ENCODE measurements around the gene WDR45.
"Not testable (repeated sequence)": the region's sequence is repeated elsewhere in the genome, so short reads cannot be mapped to it uniquely, and the experiment has no call there.

DNA sequence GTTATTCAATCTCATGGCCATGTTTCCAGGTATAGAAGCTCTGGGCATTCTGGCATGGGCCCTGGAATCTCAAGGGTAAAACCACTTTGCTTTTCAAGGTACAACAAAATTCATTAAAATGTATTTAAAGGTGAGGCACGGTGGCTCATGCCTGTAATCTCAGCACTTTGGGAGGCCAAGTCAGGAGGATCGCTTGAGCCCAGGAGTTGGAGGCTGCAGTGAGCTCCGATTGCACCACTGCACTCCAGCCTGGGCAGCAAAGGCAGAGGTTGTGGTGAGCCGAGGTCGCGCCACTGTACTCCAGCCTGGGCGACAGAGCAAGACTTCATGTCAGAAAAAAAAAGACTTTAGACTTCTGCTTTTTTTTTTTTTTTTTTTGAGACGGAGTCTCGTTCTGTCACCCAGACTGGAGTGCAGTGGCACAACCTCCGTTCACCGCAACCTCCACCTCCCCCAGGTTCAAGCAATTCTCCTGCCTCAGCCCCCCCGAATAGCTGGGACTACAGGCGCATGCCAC is 48.1 kb upstream of the WDR45 start:
- not testable (repeated sequence) for TF ChIP-seq ZNF776 (tag by site-specific recombination; IDR thresholded peaks at IDR 0.05; ENCODE audit: borderline replicate concordance); YY2 (tag by site-specific recombination; IDR thresholded peaks at IDR 0.05); ZNF138 (tag by site-specific recombination; IDR thresholded peaks at IDR 0.05; ENCODE audit: borderline replicate concordance); ZNF324 (tag by site-specific recombination; IDR thresholded peaks at IDR 0.05); ZFP3 (tag by site-specific recombination; IDR thresholded peaks at IDR 0.05; ENCODE audit: low read depth); ZNF175 (tag by site-specific recombination; IDR thresholded peaks at IDR 0.05); ZNF792 (tag by site-specific recombination; IDR thresholded peaks at IDR 0.05); ZNF133 (tag by site-specific recombination; IDR thresholded peaks at IDR 0.05); ZNF24 (tag by site-specific recombination; IDR thresholded peaks at IDR 0.05)
- TF ChIP-seq, protein P1, sequence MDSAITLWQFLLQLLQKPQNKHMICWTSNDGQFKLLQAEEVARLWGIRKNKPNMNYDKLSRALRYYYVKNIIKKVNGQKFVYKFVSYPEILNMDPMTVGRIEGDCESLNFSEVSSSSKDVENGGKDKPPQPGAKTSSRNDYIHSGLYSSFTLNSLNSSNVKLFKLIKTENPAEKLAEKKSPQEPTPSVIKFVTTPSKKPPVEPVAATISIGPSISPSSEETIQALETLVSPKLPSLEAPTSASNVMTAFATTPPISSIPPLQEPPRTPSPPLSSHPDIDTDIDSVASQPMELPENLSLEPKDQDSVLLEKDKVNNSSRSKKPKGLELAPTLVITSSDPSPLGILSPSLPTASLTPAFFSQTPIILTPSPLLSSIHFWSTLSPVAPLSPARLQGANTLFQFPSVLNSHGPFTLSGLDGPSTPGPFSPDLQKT (IDR thresholded peaks at IDR 0.05; ENCODE audit: borderline replicate concordance, low read depth, low read length): not testable (repeated sequence)
- TF ChIP-seq, protein P2, sequence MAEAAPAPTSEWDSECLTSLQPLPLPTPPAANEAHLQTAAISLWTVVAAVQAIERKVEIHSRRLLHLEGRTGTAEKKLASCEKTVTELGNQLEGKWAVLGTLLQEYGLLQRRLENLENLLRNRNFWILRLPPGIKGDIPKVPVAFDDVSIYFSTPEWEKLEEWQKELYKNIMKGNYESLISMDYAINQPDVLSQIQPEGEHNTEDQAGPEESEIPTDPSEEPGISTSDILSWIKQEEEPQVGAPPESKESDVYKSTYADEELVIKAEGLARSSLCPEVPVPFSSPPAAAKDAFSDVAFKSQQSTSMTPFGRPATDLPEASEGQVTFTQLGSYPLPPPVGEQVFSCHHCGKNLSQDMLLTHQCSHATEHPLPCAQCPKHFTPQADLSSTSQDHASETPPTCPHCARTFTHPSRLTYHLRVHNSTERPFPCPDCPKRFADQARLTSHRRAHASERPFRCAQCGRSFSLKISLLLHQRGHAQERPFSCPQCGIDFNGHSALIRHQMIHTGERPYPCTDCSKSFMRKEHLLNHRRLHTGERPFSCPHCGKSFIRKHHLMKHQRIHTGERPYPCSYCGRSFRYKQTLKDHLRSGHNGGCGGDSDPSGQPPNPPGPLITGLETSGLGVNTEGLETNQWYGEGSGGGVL (tag by site-specific recombination; IDR thresholded peaks at IDR 0.05): not testable (repeated sequence)
- TF ChIP-seq, protein P3, sequence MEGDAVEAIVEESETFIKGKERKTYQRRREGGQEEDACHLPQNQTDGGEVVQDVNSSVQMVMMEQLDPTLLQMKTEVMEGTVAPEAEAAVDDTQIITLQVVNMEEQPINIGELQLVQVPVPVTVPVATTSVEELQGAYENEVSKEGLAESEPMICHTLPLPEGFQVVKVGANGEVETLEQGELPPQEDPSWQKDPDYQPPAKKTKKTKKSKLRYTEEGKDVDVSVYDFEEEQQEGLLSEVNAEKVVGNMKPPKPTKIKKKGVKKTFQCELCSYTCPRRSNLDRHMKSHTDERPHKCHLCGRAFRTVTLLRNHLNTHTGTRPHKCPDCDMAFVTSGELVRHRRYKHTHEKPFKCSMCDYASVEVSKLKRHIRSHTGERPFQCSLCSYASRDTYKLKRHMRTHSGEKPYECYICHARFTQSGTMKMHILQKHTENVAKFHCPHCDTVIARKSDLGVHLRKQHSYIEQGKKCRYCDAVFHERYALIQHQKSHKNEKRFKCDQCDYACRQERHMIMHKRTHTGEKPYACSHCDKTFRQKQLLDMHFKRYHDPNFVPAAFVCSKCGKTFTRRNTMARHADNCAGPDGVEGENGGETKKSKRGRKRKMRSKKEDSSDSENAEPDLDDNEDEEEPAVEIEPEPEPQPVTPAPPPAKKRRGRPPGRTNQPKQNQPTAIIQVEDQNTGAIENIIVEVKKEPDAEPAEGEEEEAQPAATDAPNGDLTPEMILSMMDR (tag by site-specific recombination; IDR thresholded peaks at IDR 0.05): not testable (repeated sequence)
- TF ChIP-seq, protein P4, sequence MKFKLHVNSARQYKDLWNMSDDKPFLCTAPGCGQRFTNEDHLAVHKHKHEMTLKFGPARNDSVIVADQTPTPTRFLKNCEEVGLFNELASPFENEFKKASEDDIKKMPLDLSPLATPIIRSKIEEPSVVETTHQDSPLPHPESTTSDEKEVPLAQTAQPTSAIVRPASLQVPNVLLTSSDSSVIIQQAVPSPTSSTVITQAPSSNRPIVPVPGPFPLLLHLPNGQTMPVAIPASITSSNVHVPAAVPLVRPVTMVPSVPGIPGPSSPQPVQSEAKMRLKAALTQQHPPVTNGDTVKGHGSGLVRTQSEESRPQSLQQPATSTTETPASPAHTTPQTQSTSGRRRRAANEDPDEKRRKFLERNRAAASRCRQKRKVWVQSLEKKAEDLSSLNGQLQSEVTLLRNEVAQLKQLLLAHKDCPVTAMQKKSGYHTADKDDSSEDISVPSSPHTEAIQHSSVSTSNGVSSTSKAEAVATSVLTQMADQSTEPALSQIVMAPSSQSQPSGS (tag by site-specific recombination; IDR thresholded peaks at IDR 0.05; ENCODE audit: low read depth): not testable (repeated sequence)

Measured in HEK293 (cell line).